Measurements from ENCODE around the gene HUS1B.
"Not testable (repeated sequence)": the region's sequence is repeated elsewhere in the genome, so short reads cannot be mapped to it uniquely, and the experiment has no call there.

The HUS1B gene

DNA sequence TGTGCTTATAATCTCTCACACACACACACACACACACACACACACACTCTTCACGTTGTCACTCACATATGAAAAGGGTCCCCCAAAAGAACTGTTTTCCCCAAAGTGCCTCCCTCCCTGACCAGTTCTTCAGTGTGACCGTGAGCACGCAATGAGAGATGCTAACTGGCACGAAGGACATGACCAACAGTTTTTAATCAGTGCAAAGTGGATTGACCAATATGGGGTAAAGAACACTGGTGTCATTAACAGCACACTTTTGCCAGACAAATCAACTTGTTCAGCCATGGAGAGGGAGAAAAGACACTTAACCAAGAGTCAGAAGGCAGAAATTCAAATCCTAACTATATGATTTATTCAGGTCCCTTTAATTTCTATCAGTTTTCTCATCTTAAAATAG is 21.0 kb upstream of the HUS1B start:
- DNase-seq: no peak

DNA sequence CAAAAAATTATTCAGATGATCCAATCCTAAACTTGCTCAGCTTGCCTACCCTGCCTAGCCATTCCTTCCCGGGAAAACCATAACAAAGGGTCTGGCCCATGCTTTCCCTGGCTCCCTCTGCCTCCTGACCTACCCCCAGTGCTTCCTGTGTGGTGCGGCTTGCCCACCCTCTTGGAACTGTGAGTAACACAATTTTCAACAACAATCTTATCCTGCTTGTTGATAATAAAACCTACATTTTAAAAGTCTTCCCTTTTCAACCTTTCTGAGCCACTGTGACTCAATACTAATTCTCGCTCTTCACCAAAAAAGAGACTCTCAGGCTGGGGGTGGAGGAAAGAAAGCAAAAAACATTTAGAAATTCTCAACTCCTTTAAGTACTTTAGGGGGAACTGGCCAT is 18.1 kb upstream of the HUS1B start:
- DNase-seq: no peak

DNA sequence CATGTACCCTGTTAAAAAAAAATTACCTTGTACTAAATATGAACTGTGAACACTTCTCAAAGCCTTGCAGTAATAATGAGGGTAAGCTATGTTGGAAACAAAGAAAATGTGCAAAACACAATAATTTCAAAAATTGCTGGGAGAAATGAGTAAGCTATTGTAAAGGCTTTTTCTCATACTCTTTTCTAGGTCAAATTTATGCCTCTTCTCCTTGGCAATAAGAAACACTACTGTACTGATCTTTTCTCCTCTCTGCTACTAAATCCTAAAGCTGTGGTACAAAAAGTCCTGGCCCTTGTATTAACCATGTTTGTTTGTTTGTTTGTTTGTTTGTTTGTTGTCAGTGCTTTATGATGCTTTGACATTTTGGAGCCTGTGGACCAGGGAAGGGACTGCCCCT is 17.5 kb upstream of the HUS1B start:
- DNase-seq: no peak

DNA sequence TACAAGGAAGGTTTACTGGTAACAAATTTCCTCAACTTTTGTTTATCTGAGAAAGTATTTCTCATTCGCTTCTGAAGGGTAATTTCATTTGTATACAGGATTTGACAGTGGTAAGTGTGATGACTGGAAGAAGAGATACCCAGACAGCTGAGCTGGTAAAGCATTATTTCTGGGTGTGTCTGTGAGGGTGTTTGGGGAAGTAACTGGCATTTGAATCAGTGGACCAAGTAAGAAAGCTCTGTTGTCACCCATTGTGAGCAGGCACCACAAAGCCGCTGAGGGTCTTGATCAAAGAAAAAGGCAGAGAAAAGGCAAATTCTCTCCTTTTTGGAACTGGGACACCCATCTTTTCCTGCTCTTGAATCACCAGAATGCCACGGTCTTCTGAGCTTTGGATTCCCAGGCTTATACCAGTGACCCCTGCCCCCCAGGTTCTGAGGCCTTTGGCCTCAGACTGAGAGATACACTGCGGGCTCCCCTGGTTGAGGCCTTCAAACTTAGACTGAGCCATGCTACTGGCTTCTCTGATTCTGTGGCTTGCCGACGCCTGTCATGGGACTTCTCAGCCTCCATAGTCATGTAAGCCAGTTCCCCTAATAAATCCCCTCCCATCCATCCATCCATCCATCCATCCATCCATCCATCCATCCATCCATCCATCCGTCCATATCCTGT is 10.5 kb upstream of the HUS1B start:
- no peak for DNase-seq

DNA sequence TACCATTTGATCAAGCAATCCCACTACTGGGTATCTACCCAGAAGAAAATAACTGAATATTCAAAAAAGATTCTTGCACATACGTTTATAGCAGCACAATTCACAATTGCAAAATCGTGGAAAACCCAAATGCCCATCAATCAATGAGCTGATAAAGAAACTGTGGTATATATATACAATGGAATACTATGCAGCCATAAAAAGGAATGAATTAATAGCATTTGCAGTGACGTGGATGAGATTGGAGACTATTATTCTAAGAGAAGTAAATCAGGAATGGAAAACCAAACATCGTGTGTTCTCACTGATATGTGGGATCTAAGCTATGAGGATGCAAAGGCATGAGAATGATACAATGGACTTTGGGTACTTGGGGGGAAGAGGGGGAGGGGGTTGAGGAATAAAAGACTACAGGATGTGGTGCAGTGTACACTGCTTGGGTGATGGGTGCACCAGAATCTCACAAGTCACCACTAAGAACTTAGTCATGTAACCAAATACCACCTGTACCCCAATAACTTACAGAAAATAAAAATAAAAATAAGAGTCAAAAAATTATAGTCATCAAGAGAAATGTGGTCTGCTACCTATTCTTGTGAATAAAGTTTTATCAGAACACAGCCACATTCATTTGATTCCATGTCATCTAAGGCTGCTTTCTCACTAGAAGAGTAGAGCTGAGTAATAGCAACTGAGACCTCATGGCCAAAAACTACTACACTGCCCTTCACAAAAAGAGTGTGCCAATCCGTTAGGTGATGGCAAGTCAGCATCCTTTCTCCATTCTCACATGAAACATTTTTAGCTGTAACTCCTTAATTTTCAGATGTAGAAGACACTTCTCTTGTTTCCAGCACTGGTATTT is 8.7 kb upstream of the HUS1B start:
- no peak for DNase-seq

DNA sequence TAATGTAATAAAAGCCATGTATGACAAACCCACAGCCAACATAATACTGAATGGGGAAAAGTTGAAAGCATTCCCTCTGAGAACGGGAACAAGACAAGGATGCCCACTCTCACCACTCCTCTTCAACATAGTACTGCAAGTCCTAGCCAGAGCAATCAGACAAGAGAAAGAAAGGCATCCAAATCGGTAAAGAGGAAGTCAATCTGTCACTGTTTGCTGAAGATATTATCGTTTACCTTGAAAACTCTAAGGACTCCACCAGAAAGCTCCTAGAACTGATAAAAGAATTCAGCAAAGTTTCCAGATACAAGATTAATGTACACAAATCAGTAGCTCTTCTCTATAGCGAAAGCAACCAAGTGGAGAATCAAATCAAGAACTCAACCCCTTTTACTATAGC is 6.9 kb upstream of the HUS1B start:
- DNase-seq: not testable (repeated sequence)

DNA sequence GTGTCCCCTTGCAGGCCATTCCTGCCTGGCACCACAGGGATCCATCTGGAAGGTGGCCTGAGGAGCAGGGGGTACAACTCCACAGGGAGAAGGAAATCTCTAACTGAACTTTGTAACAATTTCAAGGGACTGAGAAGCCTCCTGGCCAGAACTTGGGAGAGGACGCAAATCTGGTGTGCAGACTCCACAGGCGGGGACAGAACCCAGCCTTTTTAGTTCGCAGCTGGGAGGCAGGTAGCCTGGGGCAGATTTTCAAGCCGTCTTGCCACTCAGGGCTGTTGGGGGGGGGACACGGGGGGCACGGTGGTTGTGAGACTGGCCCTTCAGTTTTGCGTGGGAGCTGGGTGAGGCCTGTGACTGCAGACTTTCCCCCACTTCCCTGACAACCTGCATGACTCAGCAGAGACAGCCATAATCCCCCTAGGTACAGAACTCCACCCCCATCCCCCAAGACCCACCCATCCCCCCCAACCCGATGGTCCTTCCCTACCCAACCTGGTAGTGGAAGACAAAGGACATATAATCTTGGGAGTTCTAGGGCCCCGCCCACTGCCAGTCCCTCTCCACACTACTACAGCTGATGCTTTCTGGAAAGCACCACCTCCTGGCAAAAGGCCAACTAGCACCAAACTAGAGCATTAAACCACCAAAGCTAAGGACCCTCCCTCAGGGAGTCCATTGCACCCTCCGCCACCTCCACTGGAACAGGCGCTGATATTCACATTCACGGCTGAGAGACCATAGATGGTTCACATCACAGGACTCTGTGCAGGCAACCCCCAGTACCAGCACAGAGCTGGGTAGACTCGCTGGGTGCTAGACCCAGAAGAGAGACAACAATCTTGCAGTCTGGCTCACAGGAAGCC is 3.0 kb upstream of the HUS1B start:
- DNase-seq: no peak

DNA sequence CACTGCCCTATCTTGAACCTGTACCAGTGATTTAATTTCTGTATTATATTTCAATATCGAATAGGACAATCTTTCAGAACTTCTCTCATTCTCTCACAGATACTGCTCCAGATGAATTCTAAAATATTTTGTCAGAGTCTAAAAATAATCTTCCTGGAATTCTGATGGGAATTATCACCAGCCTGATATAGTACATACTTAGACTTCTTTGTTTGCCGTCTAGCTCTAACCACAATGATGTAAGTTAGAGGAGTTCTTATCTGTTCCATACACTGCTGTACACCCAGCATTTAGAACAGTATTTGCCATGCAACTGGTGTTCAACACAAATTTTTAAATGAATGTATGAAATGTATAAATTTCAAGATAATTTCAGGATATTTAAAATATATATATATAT is 1.3 kb upstream of the HUS1B start:
- DNase-seq: no peak

DNA sequence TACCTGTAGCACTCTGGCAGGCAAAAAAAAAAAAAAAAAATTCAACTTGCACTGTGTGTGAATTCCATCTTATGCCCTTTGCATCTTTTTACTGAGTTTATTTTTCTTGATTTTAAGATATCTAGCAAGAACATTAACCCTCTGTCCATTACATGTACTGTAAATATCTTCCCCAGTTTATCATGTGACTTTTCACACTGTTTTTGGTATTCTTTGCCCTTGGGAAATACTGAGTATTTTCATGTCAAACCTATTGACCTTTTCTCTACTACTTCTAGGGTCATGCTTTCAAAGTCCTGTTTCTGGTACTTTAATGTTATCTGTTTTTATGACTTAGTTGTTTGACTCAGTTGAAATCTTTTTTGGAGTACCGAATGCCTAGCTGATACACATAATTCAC is 843 bp upstream of the HUS1B start:
- DNase-seq: no peak

DNA sequence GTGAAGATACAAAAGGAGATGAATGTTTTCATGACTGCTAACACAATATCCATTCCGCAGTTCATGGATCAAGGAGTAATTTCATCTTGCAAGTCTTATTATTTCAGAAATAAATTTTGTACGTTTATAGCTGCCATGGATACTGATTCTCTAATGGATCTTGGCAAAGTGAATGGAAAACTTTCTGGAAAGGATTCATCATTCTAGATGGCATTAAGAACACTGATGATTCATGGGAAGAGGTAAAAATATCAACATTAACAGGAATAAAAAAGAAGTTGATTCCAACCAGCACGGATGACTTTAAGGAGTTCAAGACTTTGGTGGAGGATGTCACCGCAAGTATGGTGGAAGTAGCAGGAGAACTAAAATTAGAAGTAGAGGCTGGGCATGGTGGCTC is 2.8 kb downstream of the HUS1B start:
- no peak for DNase-seq

DNA sequence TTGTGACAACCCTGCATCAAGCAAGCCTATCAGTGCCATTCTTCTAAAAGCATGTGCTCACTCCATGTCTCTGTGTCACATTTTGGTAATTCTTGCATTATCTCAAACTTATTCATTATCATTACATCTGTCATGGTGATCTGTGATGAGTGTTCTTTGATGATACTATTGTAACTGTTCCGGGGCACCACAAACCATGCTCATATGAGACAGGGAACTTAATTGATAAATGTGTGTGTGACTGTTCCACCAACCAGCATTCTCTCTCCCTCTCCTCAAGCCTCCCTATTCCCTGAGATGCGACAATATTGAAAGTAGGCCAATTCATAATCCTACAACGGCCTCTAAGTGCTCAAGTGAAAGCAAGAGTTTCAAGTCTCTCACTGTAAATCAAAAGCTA is 4.0 kb downstream of the HUS1B start:
- no peak for DNase-seq

DNA sequence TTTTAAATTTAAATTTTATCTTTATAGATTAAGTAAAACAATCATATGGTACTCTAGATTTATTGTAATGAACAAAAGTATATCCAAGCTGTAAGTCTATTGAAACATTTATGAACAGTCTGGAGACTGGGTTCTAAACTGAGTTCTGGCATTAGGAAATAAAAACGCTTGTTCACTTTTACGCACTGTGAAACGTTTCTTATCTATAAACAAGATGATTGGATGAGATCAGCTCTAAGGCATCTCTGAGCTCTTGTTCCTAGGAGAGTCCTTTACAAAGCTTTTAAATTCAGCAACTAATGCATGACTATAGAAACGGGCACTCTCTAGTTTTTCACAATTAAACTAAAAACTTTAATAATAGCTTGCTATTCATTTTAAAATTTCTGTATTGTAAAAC is 6.8 kb downstream of the HUS1B start:
- DNase-seq: no peak

DNA sequence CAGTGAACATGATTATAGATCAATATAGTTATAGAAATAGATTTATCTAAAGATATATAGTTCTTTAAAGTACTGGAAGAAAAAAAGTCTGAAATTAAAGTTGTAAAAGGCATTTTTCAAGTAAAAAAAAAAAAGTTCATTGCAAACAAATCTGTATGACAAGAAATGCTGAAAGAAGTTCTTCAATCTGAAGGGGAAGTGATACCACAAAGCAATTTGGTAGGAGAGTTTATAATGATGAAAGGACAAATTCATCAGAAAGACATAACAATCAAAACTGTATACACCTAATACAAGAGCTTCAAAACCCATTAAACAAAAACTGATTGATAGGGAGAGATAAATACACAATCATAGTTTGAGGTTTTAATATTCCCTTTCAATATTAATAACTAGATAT is 14.1 kb downstream of the HUS1B start:
- DNase-seq: no peak

DNA sequence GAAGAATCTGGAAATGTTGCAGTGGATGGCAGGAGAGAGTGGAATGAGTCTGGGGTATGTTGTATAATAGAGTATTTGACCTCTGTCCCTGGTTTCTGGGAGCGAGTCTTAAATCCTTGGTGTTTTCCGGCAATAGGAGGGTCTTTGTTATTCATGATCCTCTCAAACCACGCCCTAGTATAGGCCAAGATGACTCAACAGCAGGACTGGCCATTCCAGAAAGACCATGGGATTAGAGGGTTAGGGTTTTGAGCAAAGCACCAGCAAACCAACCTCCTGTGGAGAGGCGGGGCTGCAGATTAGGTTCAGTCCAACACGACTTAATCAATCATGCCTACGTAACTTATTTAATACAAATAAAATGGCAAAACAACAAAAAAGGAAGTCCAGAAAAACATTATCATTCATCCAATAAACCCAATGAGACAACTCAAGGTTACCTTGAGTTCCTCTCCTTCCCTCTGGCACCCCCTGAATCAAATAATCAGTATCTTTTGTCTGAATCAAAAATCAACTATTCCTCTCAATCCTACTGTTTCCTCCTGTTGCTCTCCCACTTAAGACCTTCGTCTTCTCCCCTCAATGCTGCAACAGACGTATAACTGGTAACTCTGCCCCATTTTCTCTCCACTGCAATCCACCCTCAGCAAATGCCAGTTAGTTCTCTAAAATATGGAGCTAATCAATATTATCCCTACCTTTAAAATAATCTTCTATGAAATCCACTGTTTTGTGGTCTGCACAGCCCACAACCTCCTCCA is 15.5 kb downstream of the HUS1B start:
- no peak for DNase-seq

DNA sequence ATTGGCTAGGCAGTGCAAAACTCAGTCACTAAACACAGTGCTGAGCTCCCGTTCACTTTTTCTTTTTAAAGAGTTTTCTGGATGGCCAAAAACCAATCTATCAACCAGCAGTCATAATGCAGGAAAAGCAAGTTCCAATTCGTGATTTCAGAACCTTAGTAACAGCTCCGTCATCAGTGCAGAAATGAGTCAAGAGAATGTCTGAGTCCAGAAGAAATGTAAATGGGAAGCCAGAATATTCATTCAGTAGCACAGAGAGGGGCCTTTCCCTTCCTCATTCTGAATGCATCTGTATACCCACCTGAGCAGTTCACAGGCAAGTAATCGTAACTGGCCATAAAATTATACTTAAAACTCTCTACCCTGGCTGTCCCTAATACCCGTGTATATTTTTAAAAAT is 20.4 kb downstream of the HUS1B start:
- DNase-seq: no peak

DNA sequence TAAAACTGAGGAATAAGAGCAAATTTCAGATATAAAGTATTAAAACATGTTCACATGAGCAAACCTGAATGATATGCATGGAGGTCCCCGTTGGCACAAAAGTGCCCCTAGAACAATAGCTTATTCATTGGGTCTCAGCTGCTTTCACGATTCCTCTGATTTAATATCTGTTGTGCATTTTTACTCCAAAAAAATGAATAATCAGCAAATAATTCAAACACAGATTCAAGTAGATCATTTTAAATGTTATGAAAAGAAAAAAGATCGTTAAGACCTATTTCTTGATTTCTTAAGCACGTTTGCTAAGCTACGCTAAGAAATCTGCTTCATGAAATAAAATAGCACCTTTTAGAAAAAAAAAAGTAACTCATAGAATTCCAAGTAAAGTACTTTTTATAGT is 21.7 kb downstream of the HUS1B start:
- DNase-seq: no peak

DNA sequence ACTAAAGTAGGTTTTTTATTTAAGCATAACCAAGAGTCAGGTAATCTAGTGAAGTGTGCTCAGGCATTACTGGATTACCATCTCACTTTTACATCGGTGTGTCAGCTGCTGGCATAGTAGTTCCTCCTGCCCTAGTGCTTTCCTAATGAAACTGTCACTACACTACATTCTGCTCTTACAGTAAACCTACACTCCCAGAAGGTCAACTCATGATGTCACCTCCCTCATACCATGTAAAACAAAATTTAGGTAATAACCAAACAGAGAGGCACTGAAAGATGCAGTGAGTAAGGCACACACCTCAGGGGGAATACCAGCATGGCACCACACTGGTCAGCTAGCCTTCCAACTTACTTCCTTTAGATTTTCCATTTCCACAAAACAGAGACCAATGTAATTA is 23.3 kb downstream of the HUS1B start:
- DNase-seq: no peak

DNA sequence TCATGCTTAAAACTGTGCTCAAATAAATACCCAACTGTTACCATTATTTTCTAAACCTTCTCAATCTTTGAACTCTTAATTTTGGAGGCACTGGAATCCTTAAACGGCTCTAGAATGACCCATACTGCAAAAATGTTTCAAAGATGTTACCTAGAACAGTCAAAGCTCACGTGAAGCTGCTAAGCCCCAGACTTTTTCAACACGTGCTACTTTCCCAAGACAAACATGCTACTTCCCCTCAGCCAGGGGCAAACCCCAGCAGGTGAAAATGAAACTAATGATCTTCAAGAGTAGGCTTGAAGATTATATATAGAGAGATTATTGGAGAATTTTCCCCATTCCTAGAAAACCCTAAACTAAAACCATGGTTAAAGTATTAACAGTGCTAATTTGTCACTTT is 28.1 kb downstream of the HUS1B start:
- DNase-seq: no peak

DNA sequence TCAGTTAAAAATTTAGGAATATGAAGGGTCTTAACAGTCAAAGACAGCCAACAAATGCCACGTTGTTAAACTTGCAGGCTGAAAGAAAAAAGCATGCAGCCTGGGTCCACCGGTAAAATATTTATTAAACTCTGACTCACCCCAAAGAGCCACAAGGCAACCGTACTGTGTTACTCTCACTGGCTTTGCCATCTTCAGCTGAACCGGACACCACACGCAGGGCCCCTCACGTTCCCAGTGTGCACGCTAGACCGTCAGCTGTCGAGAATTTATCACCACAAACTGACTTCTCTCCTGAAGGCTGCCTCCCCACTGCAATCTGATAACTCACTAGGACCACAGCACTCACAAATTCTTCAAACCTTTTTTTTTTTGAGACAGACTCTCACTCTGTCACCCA is 30.7 kb downstream of the HUS1B start:
- DNase-seq: no peak

DNA sequence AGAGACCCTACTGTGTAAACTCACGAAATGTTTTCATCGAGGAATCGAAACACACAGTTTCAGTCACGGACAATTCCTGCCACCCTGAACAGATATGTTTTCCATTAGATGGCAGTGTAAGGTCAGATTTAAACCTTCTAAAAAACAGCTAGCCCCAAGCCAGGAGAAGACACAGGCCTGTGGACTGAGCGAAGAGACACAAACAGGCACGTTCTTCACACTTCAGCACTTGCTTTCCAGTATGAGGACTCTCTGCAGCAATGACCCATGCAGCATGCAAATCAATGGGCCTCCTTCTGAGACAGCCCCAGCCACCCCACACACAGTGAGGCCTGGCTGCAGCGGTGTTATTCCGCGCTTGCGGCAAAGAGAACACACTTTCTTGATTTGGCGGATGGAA is 31.9 kb downstream of the HUS1B start:
- no peak for DNase-seq

DNA sequence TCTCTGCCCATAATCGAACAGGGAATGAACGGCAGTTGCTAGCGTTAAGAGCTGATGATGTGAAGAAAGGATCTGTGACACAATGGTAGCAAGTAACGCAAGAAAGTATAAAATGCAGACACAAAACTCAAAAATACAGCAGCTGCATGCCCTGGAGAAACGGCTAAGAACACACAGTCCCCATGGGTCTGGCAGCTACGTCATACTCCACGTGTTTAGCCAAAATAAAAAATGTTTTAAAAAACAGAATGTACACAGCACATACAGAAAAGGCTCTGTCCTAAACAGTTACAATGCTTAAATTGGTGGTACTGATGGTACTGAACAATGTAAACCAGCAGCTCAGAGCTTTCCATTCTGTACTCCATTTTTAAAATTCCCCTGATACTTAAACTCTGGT is 34.4 kb downstream of the HUS1B start:
- no peak for DNase-seq

DNA sequence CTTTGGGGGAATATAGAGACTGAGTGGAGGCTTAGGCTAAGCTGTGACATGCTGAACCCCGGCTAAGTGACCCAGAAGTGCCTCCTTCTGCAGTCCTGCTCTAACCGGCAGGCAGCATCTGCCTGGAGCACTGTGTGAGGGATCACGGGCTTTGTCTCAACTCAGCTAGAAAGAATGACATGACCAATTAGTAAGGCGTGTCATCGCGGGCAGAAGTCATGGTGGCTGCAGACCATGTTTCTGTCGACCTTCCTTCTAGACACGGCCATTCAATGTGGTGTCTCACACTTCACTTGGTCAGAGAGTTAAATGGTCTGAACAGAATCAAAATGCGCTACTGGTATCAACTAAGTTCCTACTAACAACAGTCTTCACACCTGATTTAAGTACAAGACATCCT is 35.0 kb downstream of the HUS1B start:
- DNase-seq: no peak

DNA sequence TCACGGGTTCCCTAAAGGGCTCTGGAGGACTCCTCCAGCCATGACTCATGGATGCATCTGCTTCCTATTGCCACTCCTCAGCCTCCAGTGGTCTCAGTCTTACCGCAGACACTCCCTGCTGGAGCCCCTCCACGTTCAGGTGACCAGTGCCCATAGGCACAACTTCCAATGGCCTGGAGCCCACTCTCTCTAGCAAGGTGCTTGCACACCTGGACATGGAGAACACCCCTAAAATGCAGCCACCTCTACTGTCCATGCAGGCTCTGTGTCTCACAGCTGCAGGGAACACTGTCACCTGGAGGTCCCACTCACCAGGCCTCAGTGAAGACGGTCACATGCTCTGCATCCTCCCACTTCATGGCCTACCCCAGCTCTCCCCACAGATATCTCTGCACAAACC is 36.0 kb downstream of the HUS1B start:
- DNase-seq: no peak

Measured in activated CD8-positive, alpha-beta memory T cell treated with anti-CD3 and anti-CD28 coated beads, Interleukin-2, amount 50 U/mL, for 48 hours (primary cell).